Measurements from ENCODE around the gene KATNB1. TPM values are rescaled to one million over a fixed set of nuclear protein-coding genes. Genes with fewer than 3 reads are reported as not detected.

Gene KATNB1
- 10 to 100 TPM; 25.5 to 30.0 TPM for total RNA-seq

GRCh38 chr16:57735755-57736418 is at the start of gene KATNB1:
Gene KATNB1 (plus strand): TSS chr16:57735770. CDS start chr16:57737244, 1,474 bp downstream.
- peak; percentile 25 for DNase-seq
- H3K4me1 Mint-ChIP-seq (ENCODE audit: low read depth): peaks cover 19% of the 10 kb centered on the region
- CTCF ChIA-PET: interaction anchor here (0.7 to 2.8 kb wide), 13 partner anchors 9 to 264 kb away, joined by 3 to 14 read pairs (median 3); no protein-coding TSS in a partner anchor
- H3K36me3 Mint-ChIP-seq (ENCODE audit: low read depth): peaks cover 18% of the 10 kb centered on the region
- peaks cover 11% of the 10 kb centered on the region for H3K9me3 Mint-ChIP-seq
- H3K27me3 Mint-ChIP-seq (ENCODE audit: low read depth): no peaks in the 10 kb centered on the region
- peak within 1 kb of the TSS; percentile 96 for H3K27ac Mint-ChIP-seq
- peak within 1 kb of the TSS; percentile 91 for H3K4me3 Mint-ChIP-seq
- intact Hi-C loops (cut with micrococcal nuclease): loop anchor here (1.0 to 5.0 kb wide), 17 partner anchors 21 to 846 kb away; partner anchors contain the start of genes CFAP20, CIAPIN1, COQ9 and CSNK2A2

- CTCF ChIA-PET: no interaction called here
- H3K4me1 Mint-ChIP-seq (ENCODE audit: low read depth): peaks cover 14% of the 10 kb centered on the region
- H3K27ac Mint-ChIP-seq: no peak overlapping the region
- no peak for DNase-seq
- intact Hi-C loops (cut with micrococcal nuclease): no loop called here
- H3K4me3 Mint-ChIP-seq: no peak overlapping the region
- H3K9me3 Mint-ChIP-seq: no peaks in the 10 kb centered on the region
- no peaks in the 10 kb centered on the region for H3K27me3 Mint-ChIP-seq (ENCODE audit: low read depth)
- H3K36me3 Mint-ChIP-seq (ENCODE audit: low read depth): no peaks in the 10 kb centered on the region
These were observed 49.0 kb upstream of the KATNB1 start for GRCh38 chr16:57686577-57686976.

- peaks cover 14% of the 10 kb centered on the region for H3K4me1 Mint-ChIP-seq (ENCODE audit: low read depth)
- no peak for DNase-seq
- no peaks in the 10 kb centered on the region for H3K36me3 Mint-ChIP-seq (ENCODE audit: low read depth)
- intact Hi-C loops (cut with micrococcal nuclease): no loop called here
- H3K27ac Mint-ChIP-seq: no peak overlapping the region
- CTCF ChIA-PET: no interaction called here
- no peaks in the 10 kb centered on the region for H3K27me3 Mint-ChIP-seq (ENCODE audit: low read depth)
- no peak overlapping the region for H3K4me3 Mint-ChIP-seq
- no peaks in the 10 kb centered on the region for H3K9me3 Mint-ChIP-seq
These were observed 48.1 kb upstream of the KATNB1 start for GRCh38 chr16:57687363-57687929.

- Mint-ChIP-seq H3K9me3 (no peaks in the 10 kb centered on the region), H3K4me3 (no peak overlapping the region), H3K27ac (no peak overlapping the region), H3K36me3 (ENCODE audit: low read depth) (no peaks in the 10 kb centered on the region), H3K4me1 (ENCODE audit: low read depth) (peaks cover 14% of the 10 kb centered on the region), H3K27me3 (ENCODE audit: low read depth) (no peaks in the 10 kb centered on the region)
- intact Hi-C loops (cut with micrococcal nuclease): no loop called here
- CTCF ChIA-PET: no interaction called here
- DNase-seq: no peak
These were observed 47.0 kb upstream of the KATNB1 start for GRCh38 chr16:57688487-57688986.

- CTCF ChIA-PET: interaction anchor here (1.2 kb wide), 1 partner anchor 18 kb away, joined by 3 read pairs; no protein-coding TSS in a partner anchor
- no peak for DNase-seq
- H3K27ac Mint-ChIP-seq: peak overlapping the region; percentile 64
- H3K27me3 Mint-ChIP-seq (ENCODE audit: low read depth): no peaks in the 10 kb centered on the region
- intact Hi-C loops (cut with micrococcal nuclease): no loop called here
- H3K9me3 Mint-ChIP-seq: no peaks in the 10 kb centered on the region
- peaks cover 14% of the 10 kb centered on the region for H3K4me1 Mint-ChIP-seq (ENCODE audit: low read depth)
- peak overlapping the region; percentile 38 for H3K4me3 Mint-ChIP-seq
- no peaks in the 10 kb centered on the region for H3K36me3 Mint-ChIP-seq (ENCODE audit: low read depth)
These were observed 46.4 kb upstream of the KATNB1 start for GRCh38 chr16:57688987-57689761.

- CTCF ChIA-PET: interaction anchor here (0.5 to 1.2 kb wide), 2 partner anchors 19 to 28 kb away, joined by 3 to 4 read pairs; no protein-coding TSS in a partner anchor
- Mint-ChIP-seq H3K4me3 (peak overlapping the region; percentile 20), H3K4me1 (ENCODE audit: low read depth) (peaks cover 18% of the 10 kb centered on the region)
These were observed 45.6 kb upstream of the KATNB1 start for GRCh38 chr16:57689762-57690558.

GRCh38 chr16:57690782-57691471 is 44.6 kb upstream of the KATNB1 start:
- H3K27me3 Mint-ChIP-seq (ENCODE audit: low read depth): no peaks in the 10 kb centered on the region
- intact Hi-C loops (cut with micrococcal nuclease): no loop called here
- no peak overlapping the region for H3K27ac Mint-ChIP-seq
- CTCF ChIA-PET: interaction anchor here (0.5 kb wide), 1 partner anchor 27 kb away, joined by 4 read pairs; no protein-coding TSS in a partner anchor
- no peak overlapping the region for H3K4me3 Mint-ChIP-seq
- H3K9me3 Mint-ChIP-seq: no peaks in the 10 kb centered on the region
- no peaks in the 10 kb centered on the region for H3K36me3 Mint-ChIP-seq (ENCODE audit: low read depth)
- H3K4me1 Mint-ChIP-seq (ENCODE audit: low read depth): peaks cover 21% of the 10 kb centered on the region
- DNase-seq: no peak

More at GRCh38 chr16:57689762-57690558, 45.6 kb upstream of the KATNB1 start:
- Mint-ChIP-seq H3K36me3 (ENCODE audit: low read depth) (no peaks in the 10 kb centered on the region), H3K27me3 (ENCODE audit: low read depth) (no peaks in the 10 kb centered on the region), H3K9me3 (no peaks in the 10 kb centered on the region), H3K27ac (peak overlapping the region; percentile 43)
- peak; percentile 58 for DNase-seq
- intact Hi-C loops (cut with micrococcal nuclease): no loop called here

- Mint-ChIP-seq H3K9me3 (no peaks in the 10 kb centered on the region), H3K27me3 (ENCODE audit: low read depth) (no peaks in the 10 kb centered on the region), H3K4me3 (no peak overlapping the region), H3K4me1 (ENCODE audit: low read depth) (peaks cover 21% of the 10 kb centered on the region), H3K36me3 (ENCODE audit: low read depth) (no peaks in the 10 kb centered on the region), H3K27ac (no peak overlapping the region)
- DNase-seq: no peak
- intact Hi-C loops (cut with micrococcal nuclease): no loop called here
- CTCF ChIA-PET: interaction anchor here (0.9 kb wide), 1 partner anchor 44 kb away, joined by 3 read pairs; no protein-coding TSS in a partner anchor
These were observed 42.9 kb upstream of the KATNB1 start for GRCh38 chr16:57692636-57693035.

- intact Hi-C loops (cut with micrococcal nuclease): no loop called here
- Mint-ChIP-seq H3K27ac (no peak overlapping the region), H3K4me1 (ENCODE audit: low read depth) (peaks cover 21% of the 10 kb centered on the region), H3K36me3 (ENCODE audit: low read depth) (no peaks in the 10 kb centered on the region), H3K27me3 (ENCODE audit: low read depth) (no peaks in the 10 kb centered on the region), H3K9me3 (no peaks in the 10 kb centered on the region), H3K4me3 (no peak overlapping the region)
- CTCF ChIA-PET: no interaction called here
- no peak for DNase-seq
These were observed 42.0 kb upstream of the KATNB1 start for GRCh38 chr16:57693550-57693949.

GRCh38 chr16:57694231-57694724 is 41.3 kb upstream of the KATNB1 start:
- Mint-ChIP-seq H3K36me3 (ENCODE audit: low read depth) (no peaks in the 10 kb centered on the region), H3K27me3 (ENCODE audit: low read depth) (no peaks in the 10 kb centered on the region), H3K9me3 (no peaks in the 10 kb centered on the region), H3K27ac (no peak overlapping the region), H3K4me1 (ENCODE audit: low read depth) (peaks cover 19% of the 10 kb centered on the region), H3K4me3 (no peak overlapping the region)
- DNase-seq: no peak
- intact Hi-C loops (cut with micrococcal nuclease): no loop called here
- CTCF ChIA-PET: no interaction called here

Measured in activated naive CD4-positive, alpha-beta T cell treated with anti-CD3 and anti-CD28 coated beads for 36 hours (primary cell).